Measurements from ENCODE around the gene ASMT.
"Not testable (repeated sequence)": the region's sequence is repeated elsewhere in the genome, so short reads cannot be mapped to it uniquely, and the experiment has no call there.

ASMT gene

GRCh38 chrX:1598021-1598875, 16.6 kb upstream of the ASMT start:
- DNase-seq, result no peak

- DNase-seq, result no peak
Observed at GRCh38 chrX:1598876-1599790, 15.7 kb upstream of the ASMT start.

DNA sequence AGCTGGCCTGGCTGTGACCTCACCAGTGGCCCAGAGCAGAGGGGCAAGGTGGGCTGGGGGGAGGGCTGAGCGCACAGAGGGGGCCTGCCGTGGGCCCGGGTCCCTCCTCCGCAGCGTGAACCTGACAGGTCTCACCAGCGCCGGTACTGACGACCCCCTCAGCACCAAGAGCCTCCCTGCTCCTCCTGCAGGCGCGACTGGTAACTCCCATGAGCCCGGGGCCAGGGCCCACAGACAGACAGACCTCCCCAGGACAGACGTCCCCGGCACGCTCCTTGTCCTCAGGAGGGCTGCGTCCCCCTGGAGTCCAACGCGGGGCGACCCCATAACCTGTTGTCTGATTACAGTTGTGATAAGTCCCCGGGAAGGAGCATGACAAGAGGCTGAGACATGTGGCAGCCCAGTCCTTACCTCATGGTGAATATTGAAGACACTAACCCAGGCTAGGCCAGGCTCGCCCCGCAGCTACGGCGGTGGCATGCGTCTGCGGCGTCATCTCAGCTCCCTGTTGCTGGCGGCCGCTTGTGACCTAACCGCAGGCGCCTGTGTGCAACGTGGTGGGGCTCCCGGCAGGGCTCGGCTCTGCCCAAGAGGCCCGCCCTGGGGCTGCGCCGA, 15.0 kb upstream of the ASMT start:
- no peak for DNase-seq

GRCh38 chrX:1600406-1601050, 14.3 kb upstream of the ASMT start:
- DNase-seq, result no peak

- DNase-seq, result no peak
Observed at GRCh38 chrX:1601051-1601767, 13.7 kb upstream of the ASMT start.

- no peak for DNase-seq
Observed at GRCh38 chrX:1601768-1602085, 13.1 kb upstream of the ASMT start.

- no peak for DNase-seq
Observed at GRCh38 chrX:1602299-1602698, 12.6 kb upstream of the ASMT start.

DNA sequence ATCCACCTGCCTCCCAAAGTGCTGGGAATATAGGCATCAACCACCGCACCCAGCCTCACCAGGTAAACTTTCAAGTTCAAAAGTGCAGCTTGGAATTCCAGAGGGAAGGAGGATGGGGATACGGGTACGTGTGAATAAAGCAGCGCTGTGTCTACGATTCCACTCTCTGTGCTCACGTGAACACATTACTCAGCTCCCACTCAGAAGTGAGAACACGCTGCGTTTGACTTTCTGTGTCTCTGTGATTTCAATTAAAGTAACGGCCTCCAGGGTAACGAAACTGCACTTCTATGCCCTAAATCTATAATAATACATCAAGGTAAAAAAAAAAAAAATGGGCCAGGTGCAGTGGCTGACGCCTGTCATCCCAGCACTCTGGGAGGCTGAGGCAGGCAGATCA, 8.4 kb upstream of the ASMT start:
- DNase-seq, result no peak

DNA sequence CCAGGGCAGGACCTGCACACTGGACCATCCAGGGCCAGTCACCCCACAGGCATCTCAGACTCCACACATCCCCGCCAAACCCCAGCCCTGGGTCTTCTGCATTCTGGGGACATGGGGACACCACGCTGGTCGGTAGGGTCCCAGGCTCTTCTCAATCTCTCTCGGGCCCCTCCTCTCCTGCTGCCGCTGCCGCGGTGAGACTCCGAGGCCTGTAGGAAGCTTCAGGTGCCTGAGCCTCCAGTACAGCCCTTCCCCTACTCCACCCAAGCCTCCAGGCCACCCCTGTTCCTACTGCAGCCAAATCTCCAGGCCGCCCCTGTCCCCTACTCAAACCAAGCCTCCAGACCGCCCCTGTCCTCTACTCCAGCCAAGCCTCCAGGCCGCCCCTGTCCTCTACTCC, 5.5 kb upstream of the ASMT start:
- DNase-seq, result no peak

GRCh38 chrX:1609762-1610161, 5.1 kb upstream of the ASMT start:
- no peak for DNase-seq

GRCh38 chrX:1610166-1610565, 4.7 kb upstream of the ASMT start:
- DNase-seq, result no peak

DNA sequence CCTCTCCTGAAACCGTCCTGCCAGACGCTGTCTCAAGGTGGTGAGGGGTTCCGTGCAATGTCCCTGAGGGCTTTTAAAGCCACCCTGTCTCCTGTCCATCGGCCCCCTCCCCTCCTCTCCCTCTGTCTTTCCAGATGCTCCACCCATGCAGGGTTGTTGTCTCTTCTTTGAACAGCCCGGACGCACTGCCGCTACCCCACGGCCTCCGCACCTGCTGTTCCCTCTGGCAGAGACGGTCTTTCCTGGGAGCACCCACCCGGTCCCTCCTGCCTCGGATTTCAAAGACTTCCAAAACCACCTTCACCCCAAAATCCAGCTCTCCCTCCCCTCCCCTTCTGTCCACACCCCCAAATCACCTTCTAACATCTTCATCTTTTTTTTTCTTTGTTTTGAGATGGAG, 4.1 kb upstream of the ASMT start:
- DNase-seq, result no peak

GRCh38 chrX:1612641-1613286, 2.1 kb upstream of the ASMT start:
- no peak for DNase-seq

DNA sequence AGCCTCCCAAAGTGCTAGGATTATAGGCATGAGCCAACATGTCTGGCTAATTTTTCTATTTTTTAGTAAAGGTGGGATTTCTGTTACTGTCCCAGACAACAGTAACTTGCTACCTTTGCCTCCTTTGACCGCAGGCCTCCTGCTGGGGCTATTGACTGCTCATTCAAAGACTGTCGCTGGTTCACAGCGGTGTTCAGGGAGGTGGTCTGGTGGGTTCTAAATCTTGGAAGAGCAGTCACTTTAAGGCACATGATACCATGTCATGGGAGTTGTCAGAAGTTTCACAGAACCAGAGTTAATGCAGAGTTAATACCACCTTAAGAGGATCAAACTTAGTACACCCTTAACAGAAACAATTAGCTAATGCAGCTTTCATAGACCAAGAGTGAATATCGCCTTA, 3.8 kb downstream of the ASMT start:
- DNase-seq, result no peak

- no peak for DNase-seq
Observed at GRCh38 chrX:1623691-1624090, 8.8 kb downstream of the ASMT start.

GRCh38 chrX:1624158-1624860, 9.4 kb downstream of the ASMT start:
- not testable (repeated sequence) for DNase-seq

DNA sequence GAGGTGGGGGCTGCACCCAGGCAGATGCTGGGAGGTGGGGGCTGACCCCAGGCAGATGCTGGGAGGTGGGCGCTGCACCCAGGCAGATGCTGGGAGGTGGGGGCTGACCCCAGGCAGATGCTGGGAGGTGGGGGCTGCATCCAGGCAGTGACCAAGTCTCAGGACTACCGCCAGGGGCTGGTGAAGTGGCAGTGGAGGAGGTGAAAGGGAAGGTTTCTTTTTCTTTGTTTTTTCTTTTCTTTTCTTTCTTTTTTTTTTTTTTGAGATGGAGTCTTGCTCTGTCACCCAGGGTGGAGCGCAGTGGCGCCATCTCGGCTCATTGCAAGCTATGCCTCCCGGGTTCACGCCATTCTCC, 10.0 kb downstream of the ASMT start:
- DNase-seq, result not testable (repeated sequence)

DNA sequence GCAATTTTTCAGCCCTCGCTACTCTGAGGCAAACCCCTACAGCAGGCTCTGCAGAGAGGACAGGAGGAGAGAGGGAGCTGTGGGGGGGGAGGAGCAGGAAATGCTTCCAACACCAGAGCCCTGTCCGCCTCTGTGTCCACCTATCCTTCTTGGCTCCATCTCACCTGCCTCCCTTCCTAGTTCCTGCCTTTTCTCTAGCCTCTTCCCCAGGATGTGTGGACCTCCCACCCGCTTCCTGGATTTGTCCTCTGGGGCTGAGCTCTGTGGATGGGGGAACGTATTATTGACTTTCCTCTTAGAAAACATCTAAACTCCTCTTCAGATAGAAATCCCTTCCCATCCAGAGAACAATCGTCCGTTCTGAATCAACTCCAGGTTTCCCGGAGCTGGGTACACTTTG, 14.4 kb downstream of the ASMT start:
- DNase-seq, result no peak

GRCh38 chrX:1646009-1646408, 31.1 kb downstream of the ASMT start:
- DNase-seq, result no peak

GRCh38 chrX:1649621-1650020, 34.8 kb downstream of the ASMT start:
- DNase-seq, result no peak

DNA sequence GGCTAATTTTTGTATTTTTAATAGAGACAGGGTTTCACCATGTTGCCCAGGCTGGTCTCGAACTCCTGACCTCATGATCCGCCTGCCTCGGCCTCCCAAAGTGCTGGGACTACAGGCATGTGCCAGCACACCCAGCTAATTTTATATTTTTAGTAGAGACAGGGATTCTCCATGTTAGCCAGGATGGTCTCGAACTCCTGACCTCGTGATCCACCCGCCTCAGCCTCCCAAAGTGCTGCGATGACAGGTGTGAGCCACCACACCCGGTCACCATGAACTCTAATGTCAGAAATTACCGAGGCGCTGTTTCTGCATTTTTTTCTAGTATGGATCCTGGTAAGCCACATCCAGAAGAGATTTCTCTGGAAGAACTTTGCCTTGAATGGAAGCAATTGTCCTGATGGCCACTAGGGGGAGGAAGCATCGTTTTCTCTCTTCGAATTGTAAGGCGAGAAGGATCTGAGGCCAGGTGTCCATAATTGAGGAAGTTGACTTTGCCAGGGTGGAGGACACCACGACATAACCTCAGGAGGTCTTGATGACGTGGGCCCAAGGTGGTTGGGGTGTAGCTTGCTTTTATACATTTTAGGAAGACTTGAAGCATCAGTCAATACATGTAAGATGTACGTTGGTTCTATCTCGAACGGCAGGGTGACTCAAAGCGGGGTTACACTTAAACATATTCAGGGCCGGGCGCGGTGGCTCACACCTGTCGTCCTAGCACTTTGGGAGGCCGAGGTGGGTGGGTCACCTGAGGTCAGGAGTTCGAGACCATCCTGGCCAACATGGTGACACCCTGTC, 37.4 kb downstream of the ASMT start:
- DNase-seq, result peak; percentile 56
